GM23338 (cell line): Measurements from ENCODE around the gene TMEM170B.

Experiments used
- CTCF ChIP-seq, 2 experiments: fragments of 200-600 bp in 1 of 2; sonication (generic) in 1 of 2; conservative IDR thresholded peaks; 2 replicates each; pipeline versions ENCODE4 v1.5.1 to v1.6.1; 2016 to 2017; ENCODE audit warnings: antibody characterized with exemption in 2 of 2, low read depth in 2 of 2, mild to moderate bottlenecking in 2 of 2, moderate library complexity in 1 of 2
- EZH2 ChIP-seq: fragments of 200-600 bp; sonication (generic); IDR thresholded peaks from one replicate; pipeline ENCODE4 v1.8.0; 2017; ENCODE audit warnings: antibody characterized with exemption, mild to moderate bottlenecking, low read depth; ENCODE audit not compliant: unreplicated experiment
- EZH2phosphoT487 ChIP-seq: fragments of 200-600 bp; sonication (generic); IDR thresholded peaks from one replicate; pipeline ENCODE4 v1.8.1; 2018; ENCODE audit warnings: antibody characterized with exemption; ENCODE audit not compliant: unreplicated experiment
- POLR2AphosphoS5 ChIP-seq: IDR thresholded peaks from 2 replicates; pipeline ENCODE4 v1.6.1; 2016; ENCODE audit warnings: antibody characterized with exemption, low read depth
- REST ChIP-seq: IDR thresholded peaks from one replicate; pipeline ENCODE4 v1.6.1; 2018; ENCODE audit warnings: antibody characterized with exemption; ENCODE audit not compliant: unreplicated experiment
- ZNF114 ChIP-seq: fragments of 250-450 bp; sonication (Bioruptor Pico); IDR thresholded peaks from 2 replicates; pipeline ENCODE4 v1.5.0; 2020; ENCODE audit warnings: mild to moderate bottlenecking, moderate library complexity
- ZNF331 ChIP-seq: fragments of 250-450 bp; sonication (Bioruptor Pico); IDR thresholded peaks from 2 replicates; pipeline ENCODE4 v1.5.0; 2020; ENCODE audit warnings: low read depth, mild to moderate bottlenecking, moderate library complexity
- TF ChIP-seq, protein P1 (sequence below): IDR thresholded peaks from 2 replicates; pipeline ENCODE4 v1.6.1; 2016; ENCODE audit warnings: antibody characterized with exemption

DNA sequence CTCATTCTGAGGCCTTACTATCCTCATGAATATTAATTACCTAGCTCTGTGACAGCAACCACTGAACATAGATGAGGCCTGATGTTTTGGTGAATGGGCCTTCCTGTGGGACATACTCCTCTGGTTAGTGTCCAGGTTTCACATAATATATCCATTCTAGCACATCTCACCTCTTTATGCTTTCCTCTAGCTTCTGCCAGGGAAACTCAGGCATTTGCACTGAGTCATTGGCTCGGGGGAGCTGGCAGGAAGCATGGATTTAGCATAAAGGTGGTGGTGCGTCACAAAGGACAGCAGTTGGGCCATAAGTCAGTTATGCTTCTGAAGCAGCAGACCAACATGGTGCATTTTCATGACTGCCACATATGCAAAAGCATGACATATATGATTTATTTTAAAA lies 37.5 kb upstream of the TMEM170B start:
- TF ChIP-seq CTCF (conservative IDR thresholded peaks at IDR 0.05; ENCODE audit: low read depth in 2 of 2): no peak
- TF ChIP-seq EZH2phosphoT487: no peak
- no peak for TF ChIP-seq ZNF114 (CRISPR knock-in tag)
- no peak for TF ChIP-seq EZH2
- TF ChIP-seq REST: no peak
- TF ChIP-seq, protein P1, sequence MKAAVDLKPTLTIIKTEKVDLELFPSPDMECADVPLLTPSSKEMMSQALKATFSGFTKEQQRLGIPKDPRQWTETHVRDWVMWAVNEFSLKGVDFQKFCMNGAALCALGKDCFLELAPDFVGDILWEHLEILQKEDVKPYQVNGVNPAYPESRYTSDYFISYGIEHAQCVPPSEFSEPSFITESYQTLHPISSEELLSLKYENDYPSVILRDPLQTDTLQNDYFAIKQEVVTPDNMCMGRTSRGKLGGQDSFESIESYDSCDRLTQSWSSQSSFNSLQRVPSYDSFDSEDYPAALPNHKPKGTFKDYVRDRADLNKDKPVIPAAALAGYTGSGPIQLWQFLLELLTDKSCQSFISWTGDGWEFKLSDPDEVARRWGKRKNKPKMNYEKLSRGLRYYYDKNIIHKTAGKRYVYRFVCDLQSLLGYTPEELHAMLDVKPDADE: no peak
- no peak for TF ChIP-seq POLR2AphosphoS5
- TF ChIP-seq ZNF331 (CRISPR knock-in tag): no peak
